HG03060 (cell line): ENCODE measurements around the gene UQCRC1.
A peak's percentile ranks its signal among the peaks of the same experiment; 100 is the strongest.
"Not testable (repeated sequence)": the region's sequence is repeated elsewhere in the genome, so short reads cannot be mapped to it uniquely, and the experiment has no call there.

Source experiments
- ATAC-seq: cut with Tn5 transposase; IDR thresholded peaks from one replicate; pipeline ENCODE4 v1.9.1; 2021; ENCODE audit warnings: low read depth, moderate number of reproducible peaks; ENCODE audit not compliant: unreplicated experiment

Gene UQCRC1

GRCh38 chr3:48560648-48561018 lies 48.8 kb downstream of the UQCRC1 start:
- no peak for ATAC-seq

GRCh38 chr3:48558493-48559134 lies 50.8 kb downstream of the UQCRC1 start:
- ATAC-seq, result no peak

DNA sequence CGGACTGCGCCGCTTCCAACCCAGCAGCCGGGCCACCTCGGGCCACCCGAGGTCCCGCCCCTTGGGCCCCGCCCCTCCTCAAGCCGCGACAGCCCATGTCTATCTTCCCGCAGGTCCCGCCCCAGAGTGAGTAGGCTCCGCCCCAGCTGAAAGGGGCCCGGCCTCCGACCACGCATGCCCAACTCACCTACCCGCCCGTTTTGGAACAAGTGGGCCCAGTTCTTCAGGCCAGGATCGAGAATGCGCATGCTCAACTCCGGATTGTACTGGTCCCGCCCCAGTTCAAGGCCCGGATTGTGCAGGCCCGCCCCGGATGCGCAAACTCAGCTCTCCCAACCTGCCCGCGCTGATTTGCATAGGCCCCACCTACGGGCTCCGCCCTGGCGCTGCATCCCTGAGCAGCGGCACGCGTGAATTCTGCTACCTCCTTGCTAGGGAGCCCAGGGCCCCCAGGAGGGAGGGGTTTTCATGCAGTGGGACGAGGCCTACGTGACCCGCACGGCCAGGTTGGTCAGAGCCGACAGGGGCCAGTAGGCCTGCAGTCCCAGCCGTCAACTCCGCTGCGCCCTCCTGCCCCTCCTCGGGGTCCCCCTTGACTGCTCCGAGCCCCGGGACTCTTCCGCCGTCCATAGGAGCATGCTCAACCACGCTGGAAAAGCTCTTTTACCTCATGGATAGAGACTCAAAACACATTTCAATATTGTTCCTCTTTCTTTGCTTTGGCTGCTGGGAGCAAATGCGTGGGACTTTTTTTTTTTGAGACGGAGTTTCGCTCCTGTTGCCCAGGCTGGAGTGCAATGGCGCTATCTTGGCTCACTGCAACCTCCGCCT lies 52.4 kb downstream of the UQCRC1 start, which contains the start of gene PFKFB4:
Gene PFKFB4 (minus strand): TSS at position 8 of the 831 bp plus-strand sequence. CDS start 26 bp downstream, outside the sequence.
- ATAC-seq, result peak; percentile 74

DNA sequence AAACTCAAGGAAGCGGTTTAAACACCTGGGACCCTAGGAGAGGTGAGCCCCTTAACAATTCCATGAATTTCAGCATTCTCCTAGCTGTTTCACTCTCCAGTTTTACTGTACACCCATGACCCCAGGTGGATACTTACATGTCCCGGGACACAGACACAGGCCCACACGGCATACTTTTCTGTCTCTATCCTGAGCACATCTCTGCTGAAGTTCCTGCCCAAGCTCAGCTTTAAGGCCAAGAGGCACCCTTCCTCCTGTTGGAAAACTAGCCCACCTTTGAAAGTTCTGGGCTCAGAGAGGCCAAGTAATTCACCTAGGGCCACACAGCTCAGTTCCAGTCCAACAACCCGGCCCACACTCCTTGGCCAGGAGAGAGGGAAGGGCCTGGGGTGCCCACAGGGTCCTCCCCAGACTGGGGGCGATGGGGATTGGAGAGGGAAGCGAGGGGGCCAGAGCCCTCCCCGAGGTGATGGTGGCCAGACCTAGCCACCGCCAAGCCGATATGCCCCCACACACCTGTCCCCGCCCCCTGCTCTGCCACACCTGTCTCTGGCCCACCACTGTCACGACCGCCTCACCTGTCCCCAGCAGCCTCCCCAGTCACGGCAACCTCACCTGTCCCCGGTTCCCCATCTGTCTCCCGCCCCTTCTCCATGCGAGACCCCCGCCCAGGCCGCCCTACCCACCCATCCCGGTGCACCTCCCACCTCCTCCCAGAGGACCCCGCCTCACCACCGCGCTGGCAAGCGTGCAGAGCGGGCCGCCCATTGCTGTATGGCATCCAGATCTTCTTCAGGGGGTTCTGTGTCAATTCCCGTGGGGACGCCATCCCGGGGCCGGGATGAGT lies 53.3 kb downstream of the UQCRC1 start:
- ATAC-seq, result no peak

DNA sequence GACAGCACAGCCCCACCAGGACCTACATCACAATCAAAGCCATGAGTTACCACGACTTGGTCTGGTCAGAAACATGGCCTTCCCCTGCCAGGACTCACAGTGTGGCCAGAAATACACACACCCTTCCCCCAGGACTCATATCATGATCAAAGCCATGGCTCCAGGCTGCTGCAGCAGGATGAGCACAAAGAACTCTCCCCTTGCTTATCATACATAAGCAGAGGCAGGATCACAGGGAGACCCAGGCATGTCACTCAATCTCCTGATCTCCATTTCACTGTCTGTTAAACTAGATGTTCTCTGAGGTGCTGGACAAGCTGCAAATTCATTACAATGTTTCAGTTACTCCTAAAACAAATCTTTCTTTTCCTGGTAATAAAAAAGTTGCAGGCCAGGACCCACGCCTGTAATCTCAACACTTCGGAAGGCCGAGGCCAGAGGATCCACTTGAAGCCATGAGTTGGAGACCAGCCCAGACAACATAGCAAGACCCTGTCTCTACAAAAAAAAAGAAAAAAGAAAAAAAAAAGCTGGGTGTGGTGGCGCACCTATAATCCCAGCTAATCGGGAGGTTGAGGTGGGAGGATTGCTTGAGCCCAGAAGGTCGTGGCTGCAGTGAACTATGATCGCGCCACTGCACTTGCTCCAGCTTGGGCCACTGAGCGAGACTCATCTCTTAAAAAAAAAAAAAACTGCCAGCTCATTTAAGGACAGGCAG lies 54.1 kb downstream of the UQCRC1 start:
- no peak for ATAC-seq

DNA sequence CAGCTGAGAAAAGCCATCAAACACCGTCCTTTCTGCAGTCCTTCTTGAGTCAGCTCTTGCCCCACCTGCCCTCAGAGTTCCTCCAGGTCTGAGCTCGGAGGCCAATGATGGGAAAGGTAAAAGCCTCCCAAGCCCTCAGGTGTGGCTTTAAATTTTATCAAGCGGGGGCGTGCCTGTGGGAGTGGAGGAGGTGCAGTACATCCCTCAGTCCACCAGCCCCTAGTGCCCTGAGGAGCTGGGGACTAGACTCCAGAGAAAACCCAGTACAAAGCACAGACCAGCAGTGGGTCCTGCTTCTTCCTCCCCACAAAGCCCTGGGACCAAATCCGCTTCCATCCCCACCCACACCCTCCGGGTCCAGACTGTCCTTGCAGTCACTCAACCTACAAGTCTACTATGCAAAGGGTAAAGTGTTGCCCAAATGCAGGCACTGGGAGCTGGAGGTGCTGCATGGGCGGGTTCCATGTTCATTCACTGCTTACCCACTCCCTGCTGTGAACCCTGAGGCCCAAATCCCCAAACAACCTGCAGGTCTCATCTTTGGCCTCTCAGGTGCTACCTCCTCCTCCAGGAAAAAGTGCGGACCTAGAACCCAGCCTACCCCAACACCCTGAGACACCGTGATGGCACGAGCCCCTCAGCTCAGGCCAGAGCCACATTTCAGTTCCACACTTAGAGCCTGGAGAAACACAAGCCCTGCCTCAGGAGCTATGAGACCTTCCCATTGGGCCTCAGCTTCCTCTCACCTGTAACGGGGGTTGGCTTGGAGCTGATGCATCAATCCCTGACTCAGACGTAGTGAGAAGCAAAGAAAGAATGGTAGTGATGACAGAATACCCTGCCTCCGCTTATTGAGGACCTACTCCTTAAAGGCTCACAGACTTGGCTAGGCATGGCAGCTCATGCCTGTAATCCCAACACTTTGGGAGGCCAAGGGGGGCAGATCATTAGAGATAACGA lies 55.3 kb downstream of the UQCRC1 start:
- no peak for ATAC-seq

DNA sequence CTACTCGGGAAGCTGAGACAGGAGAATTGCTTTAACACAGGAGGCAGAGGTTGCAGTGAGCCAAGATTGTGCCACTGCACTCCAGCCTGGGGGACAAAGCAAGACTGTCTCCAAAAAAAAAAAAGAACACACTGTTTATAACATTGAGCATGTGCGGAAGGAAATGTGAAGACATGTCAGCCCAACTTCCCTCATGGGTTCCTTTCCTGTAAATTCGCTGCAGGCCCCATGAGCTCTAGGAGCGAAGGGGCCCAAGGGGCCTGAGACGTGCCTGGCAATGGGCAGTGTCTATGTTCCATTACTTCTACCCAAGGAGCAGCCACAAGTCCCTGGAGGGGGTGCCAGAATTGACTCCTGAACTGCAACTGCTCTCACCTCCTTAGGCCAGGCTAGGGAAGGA lies 56.1 kb downstream of the UQCRC1 start:
- no peak for ATAC-seq

DNA sequence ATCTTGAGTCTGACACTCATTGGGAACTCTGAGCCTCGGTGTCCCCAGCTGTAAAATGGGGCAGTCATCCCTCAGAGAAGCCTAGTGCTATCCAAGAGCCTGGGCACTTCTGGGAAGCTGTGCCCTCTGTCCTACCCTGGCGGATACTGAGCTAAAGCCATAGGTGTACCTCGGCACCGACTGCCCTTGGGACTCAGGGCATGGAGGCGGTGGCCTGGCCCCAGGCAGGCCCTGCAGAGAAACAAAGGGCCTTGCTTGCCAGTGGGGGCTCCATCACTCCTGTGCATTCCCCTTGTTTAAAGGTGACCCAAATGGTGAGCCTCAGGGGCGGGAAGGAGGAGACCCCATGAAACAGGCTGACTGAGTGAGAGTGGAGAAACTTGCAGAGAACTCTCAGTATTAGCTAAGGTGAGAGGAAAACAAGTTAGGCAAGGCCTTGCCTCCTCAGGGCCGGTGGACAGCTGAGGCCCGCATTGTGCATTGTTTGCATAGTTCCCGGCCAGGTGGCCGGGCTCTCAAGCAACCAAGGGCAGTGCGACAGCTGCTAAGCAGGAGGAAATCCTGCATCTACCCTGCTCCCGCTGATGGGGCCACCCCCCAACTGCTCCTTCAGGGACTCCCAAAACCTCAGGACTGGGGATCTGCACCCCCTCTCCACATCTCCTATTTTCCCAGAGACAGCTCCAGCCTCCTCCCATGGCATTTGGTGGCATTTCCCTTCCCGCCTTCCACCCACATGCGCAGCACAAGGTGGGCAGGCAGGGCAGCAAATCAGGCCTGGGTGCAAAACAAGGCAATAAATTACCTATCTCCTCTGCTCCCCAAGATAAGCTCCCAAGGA lies 57.1 kb downstream of the UQCRC1 start:
- ATAC-seq, result no peak

DNA sequence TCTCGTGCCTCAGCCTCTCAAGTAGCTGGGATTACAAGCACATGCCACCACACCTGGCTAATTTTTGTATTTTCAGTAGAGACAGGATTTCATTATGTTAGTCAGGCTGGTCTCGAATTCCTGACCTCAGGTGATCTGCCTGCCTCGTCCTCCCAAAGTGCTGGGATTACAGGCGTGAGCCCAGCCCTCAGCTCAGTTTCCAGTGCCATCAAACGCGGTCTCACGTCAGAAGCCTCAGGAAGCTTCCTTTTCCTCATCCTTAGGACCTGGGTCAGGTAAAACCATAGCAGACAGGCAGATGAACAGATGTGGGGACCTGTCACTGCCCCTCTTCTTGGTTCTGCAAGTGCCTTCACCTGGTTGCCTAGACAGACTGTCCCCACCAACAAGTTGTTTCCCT lies 57.8 kb downstream of the UQCRC1 start:
- not testable (repeated sequence) for ATAC-seq
